ENCODE measurements around the gene ZMYM2.

ZMYM2 gene

GRCh38 chr13:20134732-20135131 lies 176.2 kb downstream of the ZMYM2 start:
- DNase-seq (ENCODE audit: low spot score), result no peak

GRCh38 chr13:20136781-20137703 lies 178.5 kb downstream of the ZMYM2 start:
- DNase-seq (ENCODE audit: low spot score), result peak; percentile 20

- no peak for DNase-seq (ENCODE audit: low spot score)
Observed at GRCh38 chr13:20137875-20138274, 179.3 kb downstream of the ZMYM2 start.

- DNase-seq (ENCODE audit: low spot score), result no peak
Observed at GRCh38 chr13:20140487-20140886, 182.0 kb downstream of the ZMYM2 start.

Data from CD4-positive, alpha-beta T cell treated with Interleukin-15 for 4 hours (primary cell).